GM03348 (cell line): ENCODE data around the gene ATRN.

Source experiments
- DNase-seq: peaks from one replicate; pipeline ENCODE4 v3.0.0; 2012; ENCODE audit warnings: low spot score

Gene ATRN

GRCh38 chr20:3678198-3678597 is 207.4 kb downstream of the ATRN start:
- DNase-seq: no peak

DNA sequence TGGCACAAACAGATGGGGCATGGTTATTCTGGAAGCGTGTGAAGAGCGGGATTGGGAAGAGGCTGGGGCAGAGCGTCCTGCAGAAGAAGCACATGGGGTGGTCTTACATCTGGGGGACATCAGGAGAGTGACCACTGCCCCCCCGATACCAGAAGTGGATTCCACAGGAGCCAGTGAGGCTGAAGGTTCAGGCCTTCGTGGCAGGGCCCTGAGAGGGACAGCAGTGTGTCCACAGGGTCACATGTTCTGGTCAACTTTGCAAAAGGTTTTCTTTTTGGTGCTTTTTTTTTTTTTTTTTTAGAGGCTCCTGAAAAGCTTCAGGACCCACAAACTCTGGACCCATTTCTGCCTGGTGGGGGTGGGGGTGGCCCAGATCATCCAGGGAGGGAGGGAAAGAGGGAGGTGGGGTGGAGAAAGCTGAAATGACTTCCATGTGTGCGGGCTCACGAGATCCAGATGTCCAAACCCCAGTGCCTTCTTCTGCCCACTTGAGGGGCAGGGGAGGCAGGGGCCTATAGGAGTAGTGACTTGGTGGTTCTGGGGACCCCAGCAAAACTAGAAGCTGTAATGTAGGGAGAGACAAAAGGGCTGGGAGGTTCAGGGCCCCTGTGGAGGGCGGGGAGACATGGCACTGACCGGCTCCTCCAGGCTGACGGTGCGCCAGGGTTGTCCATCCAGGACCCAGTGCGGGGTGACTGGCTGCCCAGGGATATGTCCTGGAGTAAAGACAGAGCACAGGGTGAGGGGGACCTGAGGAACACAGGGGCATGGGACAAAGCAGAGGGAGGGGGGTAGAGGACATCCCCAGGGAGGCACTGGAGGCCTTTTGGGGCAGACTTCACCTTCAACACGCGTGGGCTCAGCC is 208.3 kb downstream of the ATRN start:
- DNase-seq: peak; percentile 80

GRCh38 chr20:3679749-3680700 is 209.2 kb downstream of the ATRN start:
- peak; percentile 95 for DNase-seq

DNA sequence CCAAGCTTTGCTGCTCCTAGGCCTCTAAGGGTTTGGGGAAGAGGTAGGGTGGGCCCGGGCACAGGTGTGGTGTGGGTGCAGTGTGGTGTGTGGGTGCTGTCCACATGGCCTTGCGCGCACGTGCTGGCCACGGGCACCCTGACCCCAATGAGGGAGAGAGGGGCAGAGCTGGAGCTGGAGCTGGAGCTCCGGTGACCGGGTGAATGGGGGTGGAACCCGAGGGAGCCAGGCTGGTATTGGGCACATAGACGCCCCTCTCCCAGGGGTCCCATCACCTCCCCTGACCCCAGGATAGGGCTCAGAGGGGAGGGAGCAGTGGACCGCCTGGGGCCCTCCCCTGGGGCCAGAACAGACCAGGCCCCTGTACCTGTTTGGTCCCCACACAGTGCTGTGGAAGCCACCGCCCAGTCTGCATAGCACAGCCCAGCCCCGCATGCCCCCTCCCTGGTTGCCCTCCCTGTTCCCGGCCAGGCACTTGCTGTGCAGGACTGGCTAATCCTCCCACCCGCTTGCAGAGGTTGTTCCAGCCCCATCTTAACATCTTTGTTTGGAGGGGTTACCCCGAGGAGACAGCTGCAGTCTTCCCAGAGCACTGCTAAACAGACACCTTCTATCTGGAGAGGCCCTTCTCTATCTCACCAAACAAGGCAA is 210.0 kb downstream of the ATRN start:
- DNase-seq: peak; percentile 31

DNA sequence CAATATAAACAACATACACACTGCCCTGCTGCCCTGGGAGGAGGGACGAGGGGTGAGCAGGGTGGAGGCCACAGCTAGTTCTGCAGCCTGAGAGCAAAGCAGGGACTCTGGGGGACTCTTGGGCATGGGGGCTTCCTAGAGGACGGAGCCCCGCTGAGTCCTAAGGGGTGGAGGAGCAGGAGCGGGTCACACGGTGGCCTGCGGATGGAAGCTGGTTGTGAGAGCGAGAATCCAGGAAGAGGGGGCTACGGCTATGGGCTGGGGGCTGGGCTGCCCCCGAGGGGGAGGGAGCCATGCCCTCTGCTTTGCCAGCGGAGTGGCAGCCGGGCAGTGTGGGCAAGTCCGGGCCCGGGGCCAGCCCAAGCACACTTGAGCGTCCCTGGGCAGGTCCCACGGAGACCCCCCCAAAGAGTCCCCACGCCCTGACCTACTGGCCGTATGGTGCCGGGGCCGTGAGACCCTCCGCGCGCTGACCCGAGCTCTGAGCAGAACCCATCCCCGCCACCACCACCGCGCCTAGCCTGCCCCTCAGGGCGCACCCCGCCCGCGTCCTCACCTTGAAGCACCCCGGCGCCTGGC is 210.6 kb downstream of the ATRN start:
- DNase-seq: no peak

- DNase-seq: peak; percentile 83
Measured at GRCh38 chr20:3681931-3682781, 211.3 kb downstream of the ATRN start, which contains the start of gene ADAM33. Gene ADAM33 (minus strand): TSS chr20:3682010. CDS start chr20:3682004, 6 bp downstream.

- DNase-seq: no peak
Measured at GRCh38 chr20:3685341-3685740, 214.5 kb downstream of the ATRN start.

DNA sequence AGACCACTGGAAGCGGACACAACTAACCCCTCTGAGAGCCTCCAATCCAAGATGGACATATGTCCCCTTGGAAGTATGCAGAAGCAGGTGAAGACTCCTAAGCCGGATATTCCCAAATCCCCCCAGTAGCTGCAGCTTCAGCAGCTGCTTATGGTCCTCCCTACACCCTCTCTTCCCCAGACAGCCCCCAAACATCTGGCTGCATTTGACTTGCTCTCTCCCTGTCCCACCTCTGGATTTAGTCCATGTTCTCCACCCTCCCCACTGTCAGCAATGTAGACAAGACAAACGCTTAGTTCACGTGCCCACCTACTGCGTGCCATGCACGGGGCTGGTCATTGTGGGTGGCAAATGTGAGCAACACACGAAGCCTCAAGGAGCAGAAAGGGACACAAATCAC is 215.6 kb downstream of the ATRN start:
- no peak for DNase-seq

- peak; percentile 93 for DNase-seq
Measured at GRCh38 chr20:3686867-3687321, 216.1 kb downstream of the ATRN start.

DNA sequence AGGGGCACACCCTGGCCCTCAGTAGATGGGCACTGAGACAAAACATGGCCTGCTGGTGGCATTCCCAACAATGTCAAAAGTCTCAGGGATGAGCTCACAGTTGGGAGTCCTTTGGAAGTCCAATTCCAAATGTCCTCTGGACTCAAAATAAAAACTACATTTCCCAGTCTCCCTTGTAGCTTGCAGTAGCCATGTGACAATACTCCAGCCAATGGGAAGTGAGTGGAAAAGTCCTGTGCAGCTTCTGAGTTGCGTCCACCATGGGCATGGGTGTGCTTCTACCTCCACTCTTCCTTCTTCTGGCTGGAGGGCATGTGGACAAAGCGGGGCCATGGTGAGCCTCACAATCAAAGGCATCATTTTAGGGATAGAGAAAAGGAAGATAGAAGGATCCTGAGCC is 216.8 kb downstream of the ATRN start:
- DNase-seq: peak; percentile 86

DNA sequence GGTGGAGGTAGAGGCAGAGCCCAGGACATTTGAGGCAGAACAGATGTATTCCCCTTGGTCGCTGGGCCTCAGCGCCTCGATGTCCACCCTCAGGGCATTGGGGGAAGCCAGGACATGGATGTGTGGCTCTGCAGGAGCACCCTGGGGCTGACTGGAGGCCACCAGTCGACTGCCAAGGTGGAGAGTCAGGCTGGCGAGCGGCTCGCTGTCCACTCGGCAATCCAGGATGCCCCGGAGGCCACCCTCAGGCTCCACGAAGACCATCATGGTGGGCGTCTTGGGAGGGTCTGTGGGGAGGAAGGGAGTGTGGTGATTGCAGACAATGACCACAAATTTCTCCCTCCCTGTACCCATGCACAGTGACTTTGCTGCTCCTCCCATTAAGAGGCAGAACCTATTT is 219.2 kb downstream of the ATRN start:
- DNase-seq: no peak

- no peak for DNase-seq
Measured at GRCh38 chr20:3690413-3690812, 219.6 kb downstream of the ATRN start.

- DNase-seq: no peak
Measured at GRCh38 chr20:3691306-3691705, 220.5 kb downstream of the ATRN start.

DNA sequence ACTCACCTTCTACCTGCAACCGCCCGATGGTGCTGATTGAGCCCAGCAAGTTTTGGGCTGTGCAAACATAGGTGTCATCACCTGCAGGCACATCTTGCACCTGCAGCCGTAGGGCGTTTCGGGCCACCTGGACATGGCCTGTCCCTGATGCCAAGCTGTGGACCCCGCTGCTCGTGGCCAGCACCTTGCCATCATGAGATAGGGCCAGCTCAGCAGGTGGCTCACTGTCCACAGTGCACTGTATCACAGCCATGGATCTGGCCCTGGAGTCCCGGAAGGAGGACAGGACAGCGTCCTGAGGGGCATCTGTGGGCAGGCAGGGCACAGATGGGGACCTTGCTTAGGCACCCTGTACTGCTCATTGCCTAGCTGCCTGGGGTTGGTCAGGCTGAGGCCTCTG is 221.1 kb downstream of the ATRN start:
- no peak for DNase-seq

- no peak for DNase-seq
Measured at GRCh38 chr20:3692706-3693294, 222.0 kb downstream of the ATRN start.

DNA sequence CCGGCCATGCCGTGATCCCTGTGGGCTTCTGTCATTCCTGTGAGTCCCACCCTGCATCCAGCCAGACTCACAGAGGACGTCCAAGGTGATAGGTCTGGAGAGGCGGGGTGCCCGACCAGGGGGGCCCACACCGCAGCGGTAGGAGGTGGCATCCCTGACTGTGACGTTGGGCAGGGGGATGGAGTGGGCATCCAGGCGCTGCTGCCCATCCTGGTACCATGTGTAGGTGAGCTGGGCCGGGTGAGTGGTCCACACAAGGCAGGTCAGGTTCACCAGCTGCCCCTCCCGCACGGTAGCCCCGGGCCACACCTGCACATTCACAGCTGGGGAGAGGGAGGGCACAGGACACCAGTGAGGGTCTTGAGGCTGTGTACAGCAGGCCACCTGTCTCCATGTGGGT is 222.6 kb downstream of the ATRN start:
- no peak for DNase-seq

DNA sequence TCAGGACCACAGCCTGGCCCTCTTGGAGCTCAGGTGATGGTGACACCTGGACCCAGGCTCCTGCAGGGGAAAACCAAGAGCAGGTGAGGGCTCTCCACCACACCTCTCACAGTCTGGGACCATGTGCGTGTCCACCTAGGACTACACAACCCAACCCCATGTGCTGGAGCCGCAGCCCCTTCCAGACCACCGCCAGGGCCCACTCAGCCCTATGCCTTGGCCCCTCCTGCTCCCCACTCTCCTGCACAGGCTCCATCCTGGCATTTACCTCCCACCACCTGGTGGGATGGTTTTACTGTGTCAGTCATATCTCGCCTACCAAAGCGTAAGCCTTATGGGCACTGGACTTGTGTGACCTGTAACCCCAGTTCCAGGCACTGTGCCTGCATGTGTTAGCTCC is 224.0 kb downstream of the ATRN start:
- no peak for DNase-seq

DNA sequence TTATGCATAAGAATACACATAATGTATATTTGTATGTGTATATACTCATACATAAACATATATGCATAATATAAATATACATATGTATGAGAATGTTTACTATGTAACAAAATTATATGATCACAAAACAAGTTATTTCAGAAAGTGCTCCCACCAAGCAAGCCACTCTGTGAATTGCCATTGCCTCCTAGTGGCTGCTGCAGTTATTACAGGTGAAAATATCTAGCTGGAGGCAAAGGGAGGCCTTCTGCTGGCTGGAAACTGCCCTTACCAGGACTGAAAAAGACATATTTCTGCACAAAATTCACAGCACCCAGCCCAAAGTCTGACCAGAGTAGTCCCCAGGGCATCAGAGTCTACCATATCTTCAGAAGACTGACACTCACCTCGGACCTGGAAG is 225.4 kb downstream of the ATRN start:
- no peak for DNase-seq

GRCh38 chr20:3696745-3697587 is 226.1 kb downstream of the ATRN start:
- DNase-seq: no peak
